Measurements from ENCODE around the gene SKA3.
"Not testable (repeated sequence)": the region's sequence is repeated elsewhere in the genome, so short reads cannot be mapped to it uniquely, and the experiment has no call there.

Gene SKA3

DNA sequence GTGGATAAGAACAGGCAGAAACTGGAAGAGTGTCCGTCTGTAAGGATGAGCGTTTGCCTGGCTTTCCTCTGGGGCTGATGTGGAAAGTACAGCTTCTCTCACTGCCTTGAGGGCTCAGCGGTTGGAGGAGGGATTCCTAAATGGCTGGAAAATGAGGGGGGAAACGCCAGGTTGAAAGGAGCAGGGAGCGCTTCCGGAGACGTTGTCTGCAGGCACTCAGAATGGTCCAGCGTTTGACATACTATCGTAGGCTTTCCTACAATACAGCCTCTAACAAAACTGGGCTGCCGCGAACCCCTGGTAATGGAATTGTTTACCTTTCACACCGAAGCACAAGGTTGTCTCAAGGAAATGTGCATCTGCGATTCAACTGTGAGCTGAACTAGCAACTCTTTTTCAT is 40.0 kb upstream of the SKA3 start:
- Histone ChIP-seq H3K36me3 (no peaks in the 10 kb centered on the region), H3K27ac (no peak overlapping the region), H3K27me3 (no peaks in the 10 kb centered on the region), H3K4me3 (no peak overlapping the region), H3K4me1 (no peaks in the 10 kb centered on the region), H3K9me3 (peaks cover 0 to 7% (median 0%) of the 10 kb centered on the region in 3 donors)
- intact Hi-C loops (cut with DNase I; ENCODE audit: low total_unique reads) = no loop called here
- DNase-seq = no peak
- TF ChIP-seq, protein P1, sequence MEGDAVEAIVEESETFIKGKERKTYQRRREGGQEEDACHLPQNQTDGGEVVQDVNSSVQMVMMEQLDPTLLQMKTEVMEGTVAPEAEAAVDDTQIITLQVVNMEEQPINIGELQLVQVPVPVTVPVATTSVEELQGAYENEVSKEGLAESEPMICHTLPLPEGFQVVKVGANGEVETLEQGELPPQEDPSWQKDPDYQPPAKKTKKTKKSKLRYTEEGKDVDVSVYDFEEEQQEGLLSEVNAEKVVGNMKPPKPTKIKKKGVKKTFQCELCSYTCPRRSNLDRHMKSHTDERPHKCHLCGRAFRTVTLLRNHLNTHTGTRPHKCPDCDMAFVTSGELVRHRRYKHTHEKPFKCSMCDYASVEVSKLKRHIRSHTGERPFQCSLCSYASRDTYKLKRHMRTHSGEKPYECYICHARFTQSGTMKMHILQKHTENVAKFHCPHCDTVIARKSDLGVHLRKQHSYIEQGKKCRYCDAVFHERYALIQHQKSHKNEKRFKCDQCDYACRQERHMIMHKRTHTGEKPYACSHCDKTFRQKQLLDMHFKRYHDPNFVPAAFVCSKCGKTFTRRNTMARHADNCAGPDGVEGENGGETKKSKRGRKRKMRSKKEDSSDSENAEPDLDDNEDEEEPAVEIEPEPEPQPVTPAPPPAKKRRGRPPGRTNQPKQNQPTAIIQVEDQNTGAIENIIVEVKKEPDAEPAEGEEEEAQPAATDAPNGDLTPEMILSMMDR (IDR thresholded peaks at IDR 0.05) = no peak

DNA sequence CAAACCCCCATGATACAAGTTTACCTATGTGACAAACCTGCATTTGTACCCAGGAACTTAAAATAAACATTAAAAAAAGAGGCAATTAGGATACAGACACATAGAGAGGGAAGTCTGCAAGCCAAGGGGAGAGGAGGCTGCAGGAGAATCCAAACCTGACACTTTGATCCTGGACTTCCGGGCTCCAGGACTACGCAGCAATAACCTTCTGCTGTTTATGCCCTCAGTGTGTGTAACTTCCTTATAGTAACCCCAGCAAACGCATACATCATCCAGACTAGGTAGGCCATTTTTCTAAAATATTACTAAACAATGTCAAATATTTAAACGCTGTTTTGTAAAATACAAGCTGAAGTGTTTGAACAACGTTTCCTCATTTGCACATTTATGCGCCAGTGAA is 39.1 kb upstream of the SKA3 start:
- intact Hi-C loops (cut with DNase I; ENCODE audit: low total_unique reads); H3K36me3 ChIP-seq; H3K4me3 ChIP-seq; DNase-seq; H3K9me3 ChIP-seq; H3K27ac ChIP-seq; H3K27me3 ChIP-seq; H3K4me1 ChIP-seq: not testable (repeated sequence)

DNA sequence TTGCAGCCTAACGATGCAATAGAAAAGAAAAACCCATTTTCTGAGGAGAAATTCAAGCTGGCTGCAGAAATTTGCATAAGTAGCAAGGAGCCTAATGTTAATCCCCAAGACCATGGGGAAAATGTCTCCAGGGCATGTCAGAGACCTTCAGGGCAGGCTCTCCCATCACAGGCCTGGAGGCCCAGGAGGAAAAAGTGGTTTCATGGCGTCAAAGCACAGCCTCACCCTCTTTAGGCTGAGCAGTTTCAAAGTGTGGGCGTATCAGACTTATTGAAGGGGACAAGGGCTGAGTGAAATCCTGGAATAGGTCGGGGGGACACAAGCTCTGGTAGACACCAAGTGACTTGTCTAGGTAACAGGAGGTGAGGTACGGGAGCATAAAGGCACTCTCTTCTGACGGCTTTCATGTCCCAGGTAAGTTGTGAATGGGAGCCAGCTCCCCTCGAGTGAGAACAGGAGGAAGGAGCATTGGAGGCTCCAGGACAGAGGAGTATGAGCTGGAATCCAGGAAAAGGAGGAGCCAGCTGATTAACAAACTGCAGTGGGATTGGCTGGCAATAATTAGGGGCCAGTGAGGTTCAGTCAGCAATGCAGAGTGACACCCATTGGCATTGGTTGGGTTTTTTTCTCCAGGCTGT is 35.9 kb upstream of the SKA3 start:
- Histone ChIP-seq H3K36me3 (no peaks in the 10 kb centered on the region), H3K9me3 (no peaks in the 10 kb centered on the region), H3K27ac (no peak overlapping the region), H3K4me3 (no peak overlapping the region), H3K4me1 (no peaks in the 10 kb centered on the region), H3K27me3 (no peaks in the 10 kb centered on the region)
- intact Hi-C loops (cut with DNase I; ENCODE audit: low total_unique reads) = no loop called here
- DNase-seq = no peak
- TF ChIP-seq, protein P1 (IDR thresholded peaks at IDR 0.05) = no peak

DNA sequence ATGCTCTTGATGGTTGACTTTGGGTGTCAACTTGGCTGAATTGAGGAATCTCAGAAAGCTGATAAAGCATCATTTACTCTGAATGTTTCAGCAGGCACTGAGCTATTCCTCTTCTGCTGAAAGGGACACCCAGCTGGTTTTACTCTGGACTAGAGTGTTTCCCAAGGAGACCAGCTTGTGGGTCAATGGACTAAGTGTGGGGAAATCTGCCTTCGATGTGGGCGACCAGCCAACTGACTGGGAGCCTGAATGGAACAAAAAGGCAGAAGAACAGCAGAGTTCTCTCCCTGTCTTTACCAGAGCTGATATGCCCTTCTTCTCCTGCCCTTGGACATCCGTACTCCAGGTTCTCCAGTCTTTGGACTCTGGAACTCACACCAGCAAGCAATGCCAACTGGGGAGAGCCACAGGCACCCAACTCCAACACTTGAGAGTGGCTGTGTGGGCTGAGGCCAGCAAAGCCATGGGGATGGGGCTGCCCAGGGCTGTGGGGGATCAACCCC is 32.4 kb upstream of the SKA3 start:
- no peaks in the 10 kb centered on the region for H3K4me1 ChIP-seq
- no peak overlapping the region for H3K4me3 ChIP-seq
- H3K27me3 ChIP-seq = no peaks in the 10 kb centered on the region
- H3K9me3 ChIP-seq = no peaks in the 10 kb centered on the region
- intact Hi-C loops (cut with DNase I; ENCODE audit: low total_unique reads) = no loop called here
- no peak overlapping the region for H3K27ac ChIP-seq
- DNase-seq = no peak
- TF ChIP-seq, protein P1 (IDR thresholded peaks at IDR 0.05) = no peak
- no peaks in the 10 kb centered on the region for H3K36me3 ChIP-seq

DNA sequence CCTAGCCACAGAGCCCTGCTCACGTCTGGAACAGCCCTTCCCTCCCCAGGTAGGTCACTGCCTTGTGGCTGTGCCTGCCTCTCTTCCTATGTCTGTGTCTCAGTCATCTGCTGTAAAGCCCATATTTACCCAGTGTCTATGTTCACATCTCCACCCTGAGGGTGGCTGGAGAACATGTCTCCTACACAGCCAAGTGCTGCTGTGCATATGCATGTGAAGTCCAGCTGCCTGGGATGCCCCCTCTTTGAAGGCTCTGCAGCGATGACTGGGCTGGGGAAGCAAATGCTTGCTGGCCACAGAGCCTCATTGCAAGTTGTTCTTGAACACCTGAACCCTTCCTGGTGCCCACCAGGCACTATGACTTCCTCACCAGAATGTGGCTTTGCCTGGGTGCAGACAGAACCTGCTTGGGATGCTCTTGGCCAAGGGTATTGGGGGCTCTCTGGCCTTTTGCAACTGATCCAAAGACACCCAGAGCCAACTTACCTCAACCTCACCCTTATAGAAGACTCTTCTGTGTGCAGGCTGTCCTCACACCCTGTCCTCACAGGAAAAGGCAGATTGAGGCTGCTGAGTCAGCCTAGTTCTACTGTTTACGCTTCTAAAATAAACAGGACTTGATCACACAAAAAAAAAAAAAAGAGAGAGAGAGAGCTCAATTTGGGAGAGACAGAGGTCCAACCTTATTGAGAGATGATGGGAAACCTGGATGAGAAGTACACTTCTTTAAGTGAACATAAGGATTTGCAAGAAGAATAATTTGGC is 26.6 kb upstream of the SKA3 start:
- H3K4me3 ChIP-seq = no peak overlapping the region
- no peak overlapping the region for H3K27ac ChIP-seq
- no peaks in the 10 kb centered on the region for H3K4me1 ChIP-seq
- intact Hi-C loops (cut with DNase I; ENCODE audit: low total_unique reads) = no loop called here
- H3K27me3 ChIP-seq = no peaks in the 10 kb centered on the region
- DNase-seq = no peak
- H3K36me3 ChIP-seq = no peaks in the 10 kb centered on the region
- no peaks in the 10 kb centered on the region for H3K9me3 ChIP-seq
- TF ChIP-seq, protein P1 (IDR thresholded peaks at IDR 0.05) = no peak

DNA sequence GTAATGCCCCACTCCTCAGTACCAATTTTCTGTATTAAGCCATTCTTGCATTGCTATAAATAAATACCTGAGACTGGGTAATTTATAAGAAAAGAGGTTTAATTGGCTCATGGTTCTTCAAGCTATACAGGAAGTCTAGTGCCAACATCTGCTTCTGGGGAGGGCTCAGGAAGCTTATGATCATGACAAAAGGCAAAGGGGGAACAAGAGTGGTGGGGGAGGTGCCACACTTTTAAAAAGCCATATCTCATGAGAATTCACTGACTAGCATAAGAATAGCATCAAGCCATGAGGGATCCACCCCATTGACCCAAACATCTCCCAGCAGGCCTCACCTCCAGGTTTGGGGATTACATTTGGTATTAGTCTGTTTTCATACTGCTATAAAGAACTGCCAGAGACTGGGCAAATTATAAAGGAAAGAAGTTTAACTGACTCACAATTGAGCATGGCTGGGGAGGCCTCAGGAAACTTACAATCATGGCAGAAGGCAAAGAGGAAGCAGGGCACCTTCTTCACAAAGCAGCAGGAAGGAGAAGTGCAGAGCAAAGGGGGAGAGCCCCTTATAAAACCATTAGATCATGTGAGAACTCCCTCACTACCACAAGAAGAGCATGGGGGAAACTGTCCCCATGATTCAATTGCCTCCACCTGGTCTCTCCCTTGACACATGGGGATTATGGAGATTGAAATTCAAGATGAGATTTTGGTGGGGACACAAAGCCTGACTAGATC is 25.3 kb upstream of the SKA3 start:
- H3K4me3 ChIP-seq; DNase-seq; H3K27ac ChIP-seq; intact Hi-C loops (cut with DNase I; ENCODE audit: low total_unique reads); H3K27me3 ChIP-seq; H3K36me3 ChIP-seq; H3K9me3 ChIP-seq; H3K4me1 ChIP-seq: not testable (repeated sequence)

DNA sequence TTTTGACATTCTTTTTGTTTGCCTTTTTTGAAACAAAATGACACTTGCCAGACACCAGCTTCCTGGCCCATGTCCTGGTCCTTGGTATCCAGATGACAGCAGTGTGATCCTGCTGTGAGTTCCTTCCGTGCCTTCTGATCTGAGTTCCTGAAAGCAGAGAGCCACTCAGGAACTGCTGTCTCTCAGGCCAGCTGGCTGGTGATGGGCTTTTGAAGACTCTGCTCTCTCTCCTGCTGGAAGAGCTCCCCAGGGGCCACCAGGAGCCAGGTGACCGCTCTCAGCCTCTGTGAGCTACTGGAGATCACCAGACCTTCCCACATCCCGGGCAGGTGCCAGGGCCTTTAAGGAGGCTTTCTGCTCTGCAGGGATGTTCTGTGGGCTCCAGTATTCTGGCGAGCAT is 22.0 kb upstream of the SKA3 start:
- H3K27me3 ChIP-seq; H3K27ac ChIP-seq; intact Hi-C loops (cut with DNase I; ENCODE audit: low total_unique reads); H3K36me3 ChIP-seq; DNase-seq; H3K4me3 ChIP-seq; H3K9me3 ChIP-seq; H3K4me1 ChIP-seq: not testable (repeated sequence)

DNA sequence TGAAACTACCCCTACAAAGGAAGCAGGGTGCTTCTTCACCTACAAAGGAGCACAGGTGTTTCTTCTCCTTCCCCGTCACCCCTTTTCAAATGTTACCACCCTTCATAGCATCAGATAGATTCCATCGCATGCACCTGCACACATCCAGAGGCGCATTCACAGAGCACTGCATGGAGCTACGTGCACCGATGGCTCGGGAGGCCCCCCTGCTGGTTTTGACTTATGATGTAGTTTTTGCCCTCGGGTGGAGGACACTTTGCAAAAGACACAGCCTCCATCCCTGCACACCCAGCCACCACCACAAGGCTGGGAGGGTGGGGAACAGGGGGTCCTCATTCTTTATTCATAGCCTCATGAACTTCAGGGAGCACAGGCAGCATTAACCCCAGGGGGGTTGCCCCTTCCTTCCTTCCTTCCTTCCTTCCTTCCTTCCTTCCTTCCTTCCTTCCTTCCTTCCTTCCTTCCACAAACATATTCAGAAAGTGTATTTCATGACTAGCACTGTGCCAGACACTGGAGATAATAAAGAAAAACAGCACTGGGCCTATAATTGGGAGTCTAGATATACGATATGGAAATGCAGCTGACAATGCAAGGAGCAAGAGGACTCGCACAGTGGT is 21.4 kb upstream of the SKA3 start:
- H3K4me3 ChIP-seq; H3K4me1 ChIP-seq; H3K27me3 ChIP-seq; H3K27ac ChIP-seq; H3K9me3 ChIP-seq; DNase-seq; intact Hi-C loops (cut with DNase I; ENCODE audit: low total_unique reads); H3K36me3 ChIP-seq: not testable (repeated sequence)

DNA sequence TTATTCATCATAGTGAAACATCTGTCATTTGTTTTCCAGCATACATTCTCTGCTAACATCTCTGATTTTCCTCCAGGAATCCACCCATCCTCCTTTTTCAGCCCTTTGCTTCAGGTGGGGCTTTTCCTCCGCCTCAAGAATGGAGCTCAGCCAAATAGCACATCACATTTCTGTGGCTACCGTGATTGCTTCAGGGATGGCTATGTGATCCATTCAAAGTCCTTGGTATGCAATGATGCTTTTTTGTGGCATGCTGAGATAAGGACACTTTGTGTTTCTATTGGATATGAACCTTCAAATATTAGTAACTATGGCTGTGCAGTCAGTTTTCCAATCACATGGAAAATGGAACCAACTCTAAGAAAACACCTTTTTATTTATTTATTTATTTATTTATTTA is 18.4 kb upstream of the SKA3 start:
- DNase-seq; H3K36me3 ChIP-seq; H3K4me1 ChIP-seq; H3K4me3 ChIP-seq; intact Hi-C loops (cut with DNase I; ENCODE audit: low total_unique reads); H3K9me3 ChIP-seq; H3K27me3 ChIP-seq; H3K27ac ChIP-seq: not testable (repeated sequence)

Measured in tibial artery (tissue), 4 donors.